H1 (cell line): ENCODE results near the gene INHBA. TPM values are rescaled to one million over a fixed set of nuclear protein-coding genes. Genes with fewer than 3 reads are reported as not detected.

ENCODE experiments used
- CHD7 ChIP-seq: fragments of 300-600 bp; sonication (generic); IDR thresholded peaks from 2 replicates; pipeline ENCODE4 v1.7.1; 2012; ENCODE audit warnings: low read length, moderate library complexity, mild to moderate bottlenecking, inconsistent platforms; ENCODE audit not compliant: insufficient replicate concordance
- CTBP2 ChIP-seq: IDR thresholded peaks from 2 replicates; pipeline ENCODE4 v1.7.0; 2011; ENCODE audit warnings: borderline replicate concordance, mild to moderate bottlenecking, moderate library complexity, mixed read lengths, low read length; ENCODE audit not compliant: insufficient read depth, insufficient read length
- EZH2 ChIP-seq: fragments of 200-600 bp; sonication (generic); IDR thresholded peaks from 2 replicates; pipeline ENCODE4 v1.7.1; 2012; ENCODE audit warnings: low read depth, mild to moderate bottlenecking, moderate library complexity, low read length, inconsistent platforms; ENCODE audit not compliant: severe bottlenecking
- FOSL1 ChIP-seq: IDR thresholded peaks from 2 replicates; pipeline ENCODE4 v1.6.1; 2011; ENCODE audit warnings: mild to moderate bottlenecking, low read depth, low read length, moderate library complexity; ENCODE audit not compliant: insufficient read depth
- JUND ChIP-seq: IDR thresholded peaks from 2 replicates; pipeline ENCODE4 v1.6.1; 2011; ENCODE audit warnings: mild to moderate bottlenecking, improper control_type of control experiment, low read length
- KDM1A ChIP-seq: fragments of 200-600, 300-600 bp; sonication (generic); IDR thresholded peaks from 2 replicates; pipeline ENCODE4 v1.7.1; 2016; ENCODE audit warnings: mild to moderate bottlenecking, low read length, borderline replicate concordance
- RNF2 ChIP-seq: fragments of 200-900, 300-1000 bp; sonication (generic); IDR thresholded peaks from 2 replicates; pipeline ENCODE4 v1.7.1; 2016; ENCODE audit warnings: borderline replicate concordance, low read depth, mild to moderate bottlenecking, antibody characterized with exemption, low read length; ENCODE audit not compliant: poor library complexity, severe bottlenecking; ENCODE audit errors: missing control alignments
- SAP30 ChIP-seq: fragments of 300-600 bp; sonication (generic); IDR thresholded peaks from 2 replicates; pipeline ENCODE4 v1.7.1; 2012; ENCODE audit warnings: low read length, moderate library complexity, mild to moderate bottlenecking, inconsistent platforms; ENCODE audit not compliant: insufficient read depth, insufficient replicate concordance
- TAF7 ChIP-seq: optimal IDR thresholded peaks from 2 replicates; pipeline ENCODE3; 2011; ENCODE audit warnings: low read depth, mild to moderate bottlenecking, inconsistent platforms, low read length, moderate library complexity, borderline replicate concordance
- polyA plus RNA-seq, 7 experiments: library from polyadenylated mRNA; depleted of rRNA in 3 of 7; stranded (reverse) in 5 of 7; unstranded in 2 of 7; fragments of >200 nt in 5 of 7; fragments of 200-250 nt in 2 of 7; gene quantifications; 1 replicate in 5 of 7; 2 replicates in 1 of 7; 4 replicates in 1 of 7; pipeline versions ENCODE4 v1.2.1 to v1.2.3, GENCODE V29; 2011 to 2013; ENCODE audit warnings: missing spikeins in 2 of 7, mixed read lengths in 2 of 7
- total RNA-seq: library from RNA; stranded (reverse); fragmentation: NEBNext Ultra II Directional; extraction: Animal tissue kit (Norgen Biotek cat#: 25700); gene quantifications from 2 replicates; pipeline ENCODE4 v1.2.1, GENCODE V29; 2021

Gene INHBA
- total and polyA plus RNA-seq, 2 of the 8 experiments (the other 6 are each of a cell fraction or from before 2014, with no cell fraction given): 1.1 to 2.7 TPM

- no peak for TF ChIP-seq CHD7
- TF ChIP-seq JUND: no peak
- TF ChIP-seq RNF2: no peak
- no peak for TF ChIP-seq FOSL1
- TF ChIP-seq TAF7: no peak
- TF ChIP-seq KDM1A: no peak
- TF ChIP-seq CTBP2: no peak
- no peak for TF ChIP-seq EZH2
- TF ChIP-seq SAP30: no peak
Observed at GRCh38 chr7:41706228-41706930, 3.5 kb upstream of the INHBA start (continued).
